ENCODE data around the gene MAML2.

MAML2 gene

GRCh38 chr11:95989076-95989605, 353.9 kb downstream of the MAML2 start:
- H3K27ac ChIP-seq (replicated peaks), result no peak overlapping the region
- TF ChIP-seq GABPA (IDR thresholded peaks at IDR 0.05; ENCODE audit: low read depth), result no peak
- no peak for TF ChIP-seq CTCF (IDR thresholded peaks at IDR 0.05; ENCODE audit: insufficient read depth, low read length)
- no peak for TF ChIP-seq POLR2AphosphoS5 (IDR thresholded peaks at IDR 0.05; ENCODE audit: low read depth)
- TF ChIP-seq REST (IDR thresholded peaks at IDR 0.05; ENCODE audit: insufficient replicate concordance, low read depth), result no peak
- no peak for TF ChIP-seq SPI1 (IDR thresholded peaks at IDR 0.05; ENCODE audit: borderline replicate concordance, low read depth)
- no peak overlapping the region for H3K4me3 ChIP-seq (replicated peaks; ENCODE audit: insufficient read depth, low read length)
- no peaks in the 10 kb centered on the region for H3K27me3 ChIP-seq (ENCODE audit: insufficient read depth, poor library complexity, severe bottlenecking)
- no peak for DNase-seq (ENCODE audit: low read depth in 1 of 2, low spot score in 1 of 2)

GRCh38 chr11:95985174-95985808, 357.7 kb downstream of the MAML2 start:
- H3K27me3 ChIP-seq (ENCODE audit: insufficient read depth, poor library complexity, severe bottlenecking), result no peaks in the 10 kb centered on the region
- no peak overlapping the region for H3K27ac ChIP-seq (replicated peaks)
- no peak for TF ChIP-seq GABPA (IDR thresholded peaks at IDR 0.05; ENCODE audit: low read depth)
- no peak for TF ChIP-seq CTCF (IDR thresholded peaks at IDR 0.05; ENCODE audit: insufficient read depth, low read length)
- no peak for TF ChIP-seq SPI1 (IDR thresholded peaks at IDR 0.05; ENCODE audit: borderline replicate concordance, low read depth)
- no peak for TF ChIP-seq POLR2AphosphoS5 (IDR thresholded peaks at IDR 0.05; ENCODE audit: low read depth)
- no peak for TF ChIP-seq REST (IDR thresholded peaks at IDR 0.05; ENCODE audit: insufficient replicate concordance, low read depth)
- peak in 1 of 2 experiments; percentile 0 for DNase-seq (ENCODE audit: low read depth in 1 of 2, low spot score in 1 of 2)
- H3K4me3 ChIP-seq (replicated peaks; ENCODE audit: insufficient read depth, low read length), result no peak overlapping the region

GRCh38 chr11:95984072-95984471, 358.9 kb downstream of the MAML2 start:
- Histone ChIP-seq H3K27me3 (ENCODE audit: insufficient read depth, poor library complexity, severe bottlenecking) (no peaks in the 10 kb centered on the region), H3K4me3 (replicated peaks; ENCODE audit: insufficient read depth, low read length) (no peak overlapping the region), H3K27ac (replicated peaks) (no peak overlapping the region)
- no peak for DNase-seq (ENCODE audit: low read depth in 1 of 2, low spot score in 1 of 2)
- TF ChIP-seq GABPA (IDR thresholded peaks at IDR 0.05; ENCODE audit: low read depth), result no peak

- Histone ChIP-seq H3K27me3 (ENCODE audit: insufficient read depth, poor library complexity, severe bottlenecking) (no peaks in the 10 kb centered on the region), H3K27ac (replicated peaks) (no peak overlapping the region), H3K4me3 (replicated peaks; ENCODE audit: insufficient read depth, low read length) (no peak overlapping the region)
- TF ChIP-seq CTCF (IDR thresholded peaks at IDR 0.05; ENCODE audit: insufficient read depth, low read length) (no peak), GABPA (IDR thresholded peaks at IDR 0.05; ENCODE audit: low read depth) (no peak), SPI1 (IDR thresholded peaks at IDR 0.05; ENCODE audit: borderline replicate concordance, low read depth) (no peak)
- no peak for DNase-seq (ENCODE audit: low read depth in 1 of 2, low spot score in 1 of 2)
Observed at GRCh38 chr11:95977534-95978174, 365.3 kb downstream of the MAML2 start.

All from HL-60 (cell line).